GM19397 (cell line): ENCODE data around the gene DGCR2.

Experiments used
- ATAC-seq: cut with Tn5 transposase; IDR thresholded peaks from one replicate; pipeline ENCODE4 v1.9.1; 2021; ENCODE audit warnings: mild to moderate bottlenecking, moderate library complexity; ENCODE audit not compliant: unreplicated experiment

Gene DGCR2

DNA sequence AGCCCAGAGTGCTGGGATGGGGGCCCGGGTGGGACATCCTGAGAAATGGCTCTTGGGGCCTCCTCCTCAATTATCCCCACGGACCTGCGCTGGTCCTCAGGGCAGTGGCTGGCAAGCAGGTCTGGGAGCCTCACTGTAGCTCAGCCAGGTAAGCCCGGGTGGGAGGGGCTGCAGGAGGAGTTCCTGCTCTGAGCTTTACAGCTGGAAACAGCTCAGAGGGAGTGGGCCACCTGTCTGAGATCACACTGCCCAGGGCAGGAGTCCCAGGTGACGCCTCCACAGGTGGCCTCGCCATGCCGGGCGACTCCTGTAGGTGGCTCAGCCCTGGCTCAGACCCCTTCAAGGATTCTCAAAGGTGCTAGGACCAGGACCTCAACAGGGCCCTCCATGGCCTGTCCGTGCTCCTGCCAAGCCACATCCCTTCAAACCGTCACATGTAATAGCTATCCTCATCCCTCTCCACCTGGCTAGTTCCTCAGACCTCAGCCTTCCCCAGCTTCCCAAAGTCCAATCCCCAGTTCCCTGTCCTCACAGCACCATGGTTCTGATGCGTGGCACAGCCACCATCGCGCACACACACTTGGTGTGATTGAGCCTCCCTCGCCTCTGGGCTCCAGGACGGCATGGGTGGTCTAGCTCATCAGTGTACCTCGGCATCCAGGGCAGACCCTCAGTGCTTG is 5.3 kb upstream of the DGCR2 start:
- no peak for ATAC-seq

- ATAC-seq, result no peak
Measured at GRCh38 chr22:19126309-19127273, 4.4 kb upstream of the DGCR2 start.

DNA sequence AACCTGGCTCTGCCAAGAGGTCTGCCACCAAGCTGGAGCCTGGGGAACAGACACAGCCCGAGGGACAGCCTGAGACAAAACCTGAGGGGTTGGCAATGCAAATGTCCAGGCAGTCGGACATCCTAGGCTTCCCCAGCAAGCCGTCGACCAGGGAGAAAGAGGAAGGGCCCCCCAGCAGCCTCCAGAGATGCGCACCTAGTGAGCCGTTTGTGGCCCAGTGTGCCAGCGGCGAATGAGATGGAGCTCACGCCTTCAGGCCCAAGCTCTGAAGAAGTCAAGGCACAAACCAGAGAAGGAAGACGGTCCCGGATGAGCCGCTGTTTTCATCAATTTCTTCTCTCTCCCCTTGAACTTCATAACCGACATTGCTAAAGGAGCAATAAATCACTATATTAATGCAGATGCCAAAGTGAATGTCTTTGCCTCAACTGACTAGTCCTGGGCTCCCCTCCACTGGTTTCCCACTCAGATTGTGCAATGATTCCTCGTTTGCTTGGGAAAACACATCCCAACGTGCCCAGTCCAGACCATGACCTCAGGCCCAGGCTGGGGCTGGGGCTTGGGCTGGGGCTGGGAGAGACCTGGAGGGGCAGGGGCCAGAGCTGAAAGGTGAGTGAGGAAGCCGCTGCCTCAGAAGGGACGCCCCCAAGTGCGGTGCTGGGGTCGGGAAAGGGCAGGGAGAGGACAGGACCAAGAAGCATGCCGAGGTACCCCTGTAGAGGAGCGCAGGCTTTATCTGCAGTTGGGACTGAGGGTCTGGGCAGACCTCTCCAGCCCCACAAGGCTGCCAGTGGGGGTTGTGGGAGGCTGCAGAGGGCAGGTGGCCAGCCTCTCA is 3.5 kb upstream of the DGCR2 start:
- ATAC-seq, result no peak

DNA sequence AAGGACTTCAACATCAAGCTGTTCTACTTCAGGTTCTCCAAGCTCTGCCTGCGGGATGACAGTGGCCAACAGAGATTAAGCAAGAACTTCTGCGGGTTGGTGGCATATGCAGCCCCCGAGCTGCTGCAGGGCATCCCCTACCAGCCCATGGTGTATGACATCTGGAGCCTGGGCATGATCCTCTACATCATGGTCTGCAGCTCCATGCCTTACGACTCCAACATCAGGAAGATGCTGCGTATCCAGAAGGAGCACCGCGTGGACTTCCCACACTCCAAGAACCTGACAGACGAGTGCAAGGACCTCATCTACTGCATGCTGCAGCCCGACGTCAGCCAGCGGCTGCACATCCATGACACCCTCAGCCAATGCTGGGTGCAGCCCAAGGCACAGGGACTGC is 2.8 kb upstream of the DGCR2 start:
- no peak for ATAC-seq

DNA sequence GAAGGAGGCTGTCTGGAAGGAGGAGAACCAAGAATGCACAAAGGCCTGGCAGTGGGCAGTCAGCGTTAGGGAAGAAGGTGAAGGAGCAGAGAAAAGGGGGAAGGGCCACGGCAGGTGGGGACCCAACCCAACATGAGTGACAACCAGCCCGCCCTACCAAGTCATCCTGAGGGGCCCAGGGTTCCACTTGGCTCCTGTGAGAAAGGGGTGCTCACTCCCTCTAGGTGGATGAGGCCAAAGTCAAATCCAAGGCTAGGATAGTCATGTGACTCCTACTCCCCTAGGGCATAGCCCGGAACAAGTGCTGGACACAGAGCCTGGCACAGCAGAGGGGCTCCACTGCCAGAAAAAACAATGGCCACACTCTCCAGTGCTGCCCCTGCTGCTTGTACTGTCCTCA is 2.2 kb upstream of the DGCR2 start:
- no peak for ATAC-seq

DNA sequence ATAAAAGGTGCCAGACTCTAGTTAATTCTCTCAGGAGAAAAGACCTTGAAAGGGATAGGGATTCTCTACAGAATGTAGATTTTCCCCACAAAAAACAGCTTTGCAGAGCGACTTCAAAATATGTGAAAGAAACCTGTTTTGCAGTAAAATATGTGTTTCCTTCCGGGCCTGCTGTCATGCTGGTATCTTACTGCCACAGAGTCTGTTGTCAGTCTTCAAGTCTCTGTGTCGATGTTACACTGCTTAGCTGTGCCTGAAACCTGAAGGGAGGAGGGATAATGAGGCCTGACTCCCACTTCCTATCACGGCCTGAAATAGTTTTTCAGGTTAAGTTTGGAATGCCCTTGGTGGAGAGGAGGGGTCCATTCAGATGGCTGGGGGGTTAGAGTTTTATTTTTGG is 1.7 kb upstream of the DGCR2 start:
- no peak for ATAC-seq

GRCh38 chr22:19122752-19123492 is 710 bp upstream of the DGCR2 start:
- no peak for ATAC-seq

DNA sequence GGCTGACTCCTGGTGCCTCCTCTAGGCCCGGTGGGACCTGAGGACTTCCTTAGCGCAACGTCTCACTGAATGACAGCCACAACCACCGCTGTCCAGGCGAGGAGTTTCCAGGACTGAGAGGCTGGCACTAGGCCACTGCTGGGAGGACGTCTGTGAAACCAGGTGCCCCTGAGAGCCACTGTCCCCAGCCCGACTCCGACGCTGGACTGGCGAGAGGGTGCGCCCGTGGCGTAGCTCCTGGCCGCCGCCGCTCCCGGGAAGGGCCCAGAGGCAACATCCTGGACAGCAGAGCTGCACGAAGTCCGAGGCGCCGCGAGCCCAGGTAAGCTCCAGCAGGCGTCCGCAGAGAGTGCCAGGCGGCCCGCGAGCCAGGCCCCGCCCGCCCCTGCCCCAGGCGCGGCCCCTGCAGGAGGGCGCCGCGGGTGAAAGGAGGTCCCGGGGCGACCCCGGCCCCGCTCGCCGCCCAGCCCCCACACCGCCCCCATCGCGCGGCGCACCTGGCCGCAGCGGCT is 525 bp downstream of the DGCR2 start:
- ATAC-seq, result peak; percentile 30

DNA sequence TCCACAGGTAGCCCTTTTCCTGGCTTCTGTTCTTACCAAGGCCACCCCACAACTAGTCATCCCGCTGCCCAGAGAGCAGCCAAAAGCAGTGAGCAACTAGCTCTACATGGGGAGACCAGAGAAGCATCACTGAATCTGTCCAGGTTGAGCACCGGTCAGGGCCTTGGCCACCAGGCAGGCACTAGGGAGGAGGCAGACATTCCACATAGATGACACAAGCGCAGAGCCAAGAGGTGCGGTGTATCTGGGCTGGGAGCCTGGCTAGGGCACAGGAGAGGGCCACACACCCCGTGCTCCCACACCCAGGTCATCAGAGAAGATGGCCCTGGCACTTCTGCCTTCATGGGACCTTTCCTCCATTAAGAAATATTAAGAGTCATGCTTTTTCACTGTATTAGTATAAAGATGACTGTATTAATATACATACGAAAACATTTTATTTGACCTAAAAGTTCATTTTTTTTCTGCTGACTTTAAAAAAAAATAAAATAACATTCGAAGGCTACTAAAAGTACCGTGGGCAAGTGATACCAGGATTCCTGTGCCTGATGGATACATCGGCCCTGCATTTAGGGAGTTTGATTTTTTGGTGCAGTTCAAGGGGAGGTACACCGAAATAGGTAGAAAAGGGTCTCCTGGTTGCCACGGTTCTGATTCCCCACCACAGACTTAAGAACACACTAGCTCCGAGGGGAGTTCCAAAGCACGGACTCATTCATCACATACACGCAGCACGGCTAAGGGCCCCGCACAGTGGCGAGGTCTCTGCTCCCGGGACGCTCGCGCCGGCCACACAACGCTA is 1.2 kb downstream of the DGCR2 start:
- ATAC-seq, result no peak

DNA sequence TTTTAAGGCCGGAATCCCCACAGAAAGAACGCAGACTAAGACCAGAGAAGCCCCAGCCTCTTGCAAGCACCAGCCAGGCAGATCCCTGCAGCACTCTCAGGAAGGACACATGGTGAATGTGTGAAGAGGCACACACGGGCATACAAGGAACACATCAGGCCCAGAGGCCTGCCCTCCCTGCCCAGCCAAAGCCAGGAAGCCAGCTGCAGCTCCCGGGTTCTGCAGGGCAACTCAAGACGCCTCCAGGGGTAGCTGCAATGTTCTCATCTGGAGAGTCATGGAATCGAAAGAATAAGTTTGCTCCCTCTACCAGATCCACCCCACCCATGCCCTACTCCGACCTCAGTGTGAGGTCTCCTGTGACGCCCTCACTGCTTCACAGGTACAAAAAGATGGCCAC is 2.3 kb downstream of the DGCR2 start:
- no peak for ATAC-seq

- no peak for ATAC-seq
Measured at GRCh38 chr22:19118329-19118880, 3.8 kb downstream of the DGCR2 start.

DNA sequence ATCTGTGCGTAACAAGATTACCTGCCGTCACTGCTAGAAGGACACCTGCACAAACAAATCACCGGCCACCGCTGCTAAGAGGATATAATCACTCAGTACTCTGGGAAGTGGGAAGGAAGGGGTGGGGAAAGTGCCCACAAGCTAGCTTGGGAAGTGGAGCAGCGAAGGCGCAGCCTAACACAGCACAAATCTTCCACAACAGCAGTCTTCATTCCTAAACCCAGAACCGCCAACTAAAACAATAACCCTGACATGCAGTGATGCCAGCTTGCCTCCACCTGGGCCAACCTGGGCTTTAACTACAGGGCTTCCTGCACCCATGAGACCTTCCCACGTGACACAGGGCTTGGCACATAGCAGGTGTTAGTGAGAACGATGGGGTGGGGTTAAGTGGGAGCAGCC is 5.1 kb downstream of the DGCR2 start:
- ATAC-seq, result no peak

- ATAC-seq, result no peak
Measured at GRCh38 chr22:19115628-19116027, 6.6 kb downstream of the DGCR2 start.

- no peak for ATAC-seq
Measured at GRCh38 chr22:19114984-19115552, 7.1 kb downstream of the DGCR2 start.

DNA sequence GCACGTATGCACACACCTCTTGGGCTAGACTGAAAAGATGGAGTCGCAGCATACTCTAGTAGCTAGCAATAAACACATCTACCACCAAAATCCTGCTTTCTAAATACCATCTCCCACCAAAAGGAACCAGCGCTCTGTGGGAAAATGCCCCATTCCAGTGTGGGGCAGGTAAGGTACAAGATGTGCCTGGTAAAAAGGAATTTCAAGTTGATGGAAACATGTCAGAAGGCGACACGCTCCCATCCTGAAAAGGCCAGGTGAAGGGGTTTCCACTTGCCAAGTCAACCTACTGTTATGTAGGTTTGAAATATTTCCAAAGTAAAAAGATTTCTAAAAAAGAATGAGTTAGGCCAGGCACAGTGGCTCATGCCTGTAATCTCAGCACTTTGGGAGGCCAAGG is 8.8 kb downstream of the DGCR2 start:
- ATAC-seq, result no peak

GRCh38 chr22:19111584-19111983 is 10.6 kb downstream of the DGCR2 start:
- ATAC-seq, result no peak

DNA sequence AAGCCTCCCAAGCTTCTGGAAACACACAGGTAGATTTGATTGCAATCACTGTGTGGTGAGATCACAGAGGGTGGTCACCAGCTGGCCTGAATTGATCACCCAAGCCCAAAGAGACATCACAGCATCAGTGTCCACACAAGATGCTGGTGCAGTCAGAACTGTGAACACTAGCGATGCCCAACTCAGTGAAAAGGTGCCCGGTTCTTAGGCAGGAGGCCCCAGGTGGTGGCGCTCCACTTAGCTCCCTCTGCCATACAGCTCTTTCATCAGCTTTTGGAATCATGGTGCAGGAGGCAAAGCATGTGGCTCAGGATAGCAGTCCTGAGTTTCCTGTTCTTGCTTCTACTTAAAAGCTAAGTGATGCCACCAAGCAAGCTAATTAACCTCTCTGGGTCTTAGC is 11.1 kb downstream of the DGCR2 start:
- no peak for ATAC-seq

- ATAC-seq, result no peak
Measured at GRCh38 chr22:19110646-19111045, 11.6 kb downstream of the DGCR2 start.

- ATAC-seq, result no peak
Measured at GRCh38 chr22:19110064-19110458, 12.2 kb downstream of the DGCR2 start.
